ENCODE data around the gene JAKMIP2. TPM values are rescaled to one million over a fixed set of nuclear protein-coding genes. Genes with fewer than 3 reads are reported as not detected.
"Not testable (repeated sequence)": the region's sequence is repeated elsewhere in the genome, so short reads cannot be mapped to it uniquely, and the experiment has no call there.

Gene JAKMIP2
- total and polyA plus RNA-seq, 2 donors from 2014 or later: 0.38 to 0.71 TPM

- TF ChIP-seq, protein P1, sequence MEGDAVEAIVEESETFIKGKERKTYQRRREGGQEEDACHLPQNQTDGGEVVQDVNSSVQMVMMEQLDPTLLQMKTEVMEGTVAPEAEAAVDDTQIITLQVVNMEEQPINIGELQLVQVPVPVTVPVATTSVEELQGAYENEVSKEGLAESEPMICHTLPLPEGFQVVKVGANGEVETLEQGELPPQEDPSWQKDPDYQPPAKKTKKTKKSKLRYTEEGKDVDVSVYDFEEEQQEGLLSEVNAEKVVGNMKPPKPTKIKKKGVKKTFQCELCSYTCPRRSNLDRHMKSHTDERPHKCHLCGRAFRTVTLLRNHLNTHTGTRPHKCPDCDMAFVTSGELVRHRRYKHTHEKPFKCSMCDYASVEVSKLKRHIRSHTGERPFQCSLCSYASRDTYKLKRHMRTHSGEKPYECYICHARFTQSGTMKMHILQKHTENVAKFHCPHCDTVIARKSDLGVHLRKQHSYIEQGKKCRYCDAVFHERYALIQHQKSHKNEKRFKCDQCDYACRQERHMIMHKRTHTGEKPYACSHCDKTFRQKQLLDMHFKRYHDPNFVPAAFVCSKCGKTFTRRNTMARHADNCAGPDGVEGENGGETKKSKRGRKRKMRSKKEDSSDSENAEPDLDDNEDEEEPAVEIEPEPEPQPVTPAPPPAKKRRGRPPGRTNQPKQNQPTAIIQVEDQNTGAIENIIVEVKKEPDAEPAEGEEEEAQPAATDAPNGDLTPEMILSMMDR (IDR thresholded peaks at IDR 0.05; ENCODE audit: borderline replicate concordance, extremely low read depth, insufficient read depth): no peak
- no peaks in the 10 kb centered on the region for H3K36me3 ChIP-seq (ENCODE audit: control insufficient read depth in 2 of 3, insufficient read depth in 3 of 3, low read length in 3 of 3)
Observed at GRCh38 chr5:147803926-147804325, 21.4 kb upstream of the JAKMIP2 start.

DNA sequence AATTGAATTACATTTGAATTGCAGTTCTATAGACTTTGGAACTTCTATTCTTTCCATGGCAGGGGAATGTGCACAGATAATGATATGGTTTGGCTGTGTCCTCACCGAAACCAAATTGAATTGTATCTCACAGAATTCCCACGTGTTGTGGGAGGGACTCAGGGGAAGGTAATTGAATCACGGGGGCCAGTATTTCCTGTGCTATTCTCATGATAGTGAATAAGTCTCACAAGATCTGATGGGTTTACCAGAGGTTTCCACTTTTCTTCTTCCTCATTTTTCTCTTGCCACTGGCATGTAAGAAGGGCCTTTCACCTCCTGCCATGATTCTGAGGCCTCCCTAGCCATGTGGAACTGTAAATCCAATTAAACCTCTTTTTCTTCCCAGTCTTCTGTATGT lies 20.6 kb upstream of the JAKMIP2 start:
- FAIRE-seq; H3K4me3 ChIP-seq (ENCODE audit: low read length in 3 of 3); DNase-seq; H3K4me1 ChIP-seq (ENCODE audit: control insufficient read depth in 2 of 3, insufficient read depth in 2 of 3, low read depth in 1 of 3, low read length in 3 of 3); H3K9ac ChIP-seq (ENCODE audit: low read length in 3 of 3); H3K27me3 ChIP-seq (ENCODE audit: control insufficient read depth, insufficient read depth, low read length); H3K27ac ChIP-seq (ENCODE audit: low read depth in 2 of 2, low read length in 2 of 2); H3K36me3 ChIP-seq (ENCODE audit: control insufficient read depth in 2 of 3, insufficient read depth in 3 of 3, low read length in 3 of 3); H3K9me3 ChIP-seq (ENCODE audit: control insufficient read depth in 2 of 3, insufficient read depth in 1 of 3, low read length in 3 of 3); intact Hi-C loops (cut with DNase I): not testable (repeated sequence)

More at GRCh38 chr5:147803926-147804325, 21.4 kb upstream of the JAKMIP2 start:
- Histone ChIP-seq H3K27ac (ENCODE audit: low read depth in 2 of 2, low read length in 2 of 2) (no peak overlapping the region), H3K27me3 (ENCODE audit: control insufficient read depth, insufficient read depth, low read length) (no peaks in the 10 kb centered on the region), H3K9me3 (ENCODE audit: control insufficient read depth in 2 of 3, insufficient read depth in 1 of 3, low read length in 3 of 3) (no peaks in the 10 kb centered on the region), H3K4me3 (ENCODE audit: low read length in 3 of 3) (no peak overlapping the region), H3K9ac (ENCODE audit: low read length in 3 of 3) (no peak overlapping the region), H3K4me1 (ENCODE audit: control insufficient read depth in 2 of 3, insufficient read depth in 2 of 3, low read depth in 1 of 3, low read length in 3 of 3) (no peaks in the 10 kb centered on the region)
- intact Hi-C loops (cut with DNase I): no loop called here
- FAIRE-seq (no peak), DNase-seq (no peak)

- H3K36me3 ChIP-seq (ENCODE audit: control insufficient read depth in 2 of 3, insufficient read depth in 3 of 3, low read length in 3 of 3): no peaks in the 10 kb centered on the region
- intact Hi-C loops (cut with DNase I): no loop called here
- H3K4me3 ChIP-seq (ENCODE audit: low read length in 3 of 3): no peak overlapping the region
- H3K9ac ChIP-seq (ENCODE audit: low read length in 3 of 3): no peak overlapping the region
- H3K9me3 ChIP-seq (ENCODE audit: control insufficient read depth in 2 of 3, insufficient read depth in 1 of 3, low read length in 3 of 3): no peaks in the 10 kb centered on the region
- TF ChIP-seq, protein P1 (IDR thresholded peaks at IDR 0.05; ENCODE audit: borderline replicate concordance, extremely low read depth, insufficient read depth): no peak
- FAIRE-seq (no peak), DNase-seq (no peak)
- no peak overlapping the region for H3K27ac ChIP-seq (ENCODE audit: low read depth in 2 of 2, low read length in 2 of 2)
- no peaks in the 10 kb centered on the region for H3K27me3 ChIP-seq (ENCODE audit: control insufficient read depth, insufficient read depth, low read length)
- H3K4me1 ChIP-seq (ENCODE audit: control insufficient read depth in 2 of 3, insufficient read depth in 2 of 3, low read depth in 1 of 3, low read length in 3 of 3): no peaks in the 10 kb centered on the region
Observed at GRCh38 chr5:147801461-147801860, 18.9 kb upstream of the JAKMIP2 start.

GRCh38 chr5:147800491-147800890 lies 18.0 kb upstream of the JAKMIP2 start:
- Histone ChIP-seq H3K36me3 (ENCODE audit: control insufficient read depth in 2 of 3, insufficient read depth in 3 of 3, low read length in 3 of 3) (no peaks in the 10 kb centered on the region), H3K4me1 (ENCODE audit: control insufficient read depth in 2 of 3, insufficient read depth in 2 of 3, low read depth in 1 of 3, low read length in 3 of 3) (no peaks in the 10 kb centered on the region)
- FAIRE-seq: no peak

More at GRCh38 chr5:147800491-147800890, 18.0 kb upstream of the JAKMIP2 start:
- Histone ChIP-seq H3K27ac (ENCODE audit: low read depth in 2 of 2, low read length in 2 of 2) (no peak overlapping the region), H3K4me3 (ENCODE audit: low read length in 3 of 3) (no peak overlapping the region), H3K9ac (ENCODE audit: low read length in 3 of 3) (no peak overlapping the region), H3K27me3 (ENCODE audit: control insufficient read depth, insufficient read depth, low read length) (no peaks in the 10 kb centered on the region), H3K9me3 (ENCODE audit: control insufficient read depth in 2 of 3, insufficient read depth in 1 of 3, low read length in 3 of 3) (no peaks in the 10 kb centered on the region)
- intact Hi-C loops (cut with DNase I): no loop called here
- no peak for DNase-seq
- TF ChIP-seq, protein P1 (IDR thresholded peaks at IDR 0.05; ENCODE audit: borderline replicate concordance, extremely low read depth, insufficient read depth): no peak

Measured in kidney (tissue), 14 donors.